K562 (cell line): Measurements from ENCODE around the gene RTL5. TPM values are rescaled to one million over a fixed set of nuclear protein-coding genes. Genes with fewer than 3 reads are reported as not detected.

Experiments used
- ATAC-seq: fragments of 200-7000 bp; cut with Tn5 transposase; 3 replicates; pipeline ENCODE4 v1.9.1; 2020; ENCODE audit warnings: moderate library complexity
- BruUV-seq: library from RNA; stranded (reverse); fragments of 400-500 nt; replicated peaks from 2 replicates; lab custom pipeline; 2021; lab: Mats Ljungman, UMichigan
- CTCF ChIA-PET: fragments of 300-600 bp; formaldehyde crosslinking; extraction: SDS; loops from one replicate; lab custom pipeline; 2021; ENCODE audit warnings: low intra/inter-chr PET ratio; lab: Yijun Ruan, JAX
- POLR2A ChIA-PET: fragments of 300-600, 350-650 bp; sonication (Branson Sonifier 250); formaldehyde crosslinking; extraction: SDS; loops from one replicate; lab custom pipeline; 2021; ENCODE audit warnings: antibody characterized with exemption, inconsistent platforms; lab: Yijun Ruan, JAX
- DNase-seq, 4 experiments: peaks; one replicate each; pipeline versions ENCODE4 v3.0.0 to v3.0.0-alpha.2; 2011 to 2018; ENCODE audit warnings: low spot score in 3 of 4, mixed read lengths in 3 of 4; ENCODE audit errors: extremely low read depth in 1 of 4
- FAIRE-seq: peaks from 2 replicates; lab custom pipeline; 2011; peaks lifted over from hg19 to GRCh38; lab: Jason Lieb, UNC
- H2AFZ ChIP-seq: 2 replicates; pipeline ENCODE4 v1.6.0; 2011; ENCODE audit warnings: low read depth, low read length, control low read depth, inconsistent platforms
- H3K27ac ChIP-seq: fragments of 200-600 bp; 3 replicates; pipeline ENCODE4 v1.8.0; 2011; ENCODE audit warnings: low read depth, mild to moderate bottlenecking, control low read depth, inconsistent platforms, low read length, moderate library complexity, mixed read lengths; ENCODE audit errors: extremely low read depth
- H3K27me3 ChIP-seq, 2 experiments: fragments of 300-600 bp in 1 of 2; 2 replicates in 1 of 2; 3 replicates in 1 of 2; pipeline versions ENCODE4 v1.6.0 to v1.8.0; 2011; ENCODE audit warnings: inconsistent platforms in 2 of 2, low read length in 2 of 2, mild to moderate bottlenecking in 1 of 2, mixed read lengths in 1 of 2, moderate library complexity in 1 of 2; ENCODE audit not compliant: control insufficient read depth in 2 of 2, insufficient read depth in 2 of 2
- H3K36me3 ChIP-seq: fragments of 300-600 bp; 3 replicates; pipeline ENCODE4 v1.8.0; 2011; ENCODE audit warnings: mild to moderate bottlenecking, low read length, inconsistent platforms; ENCODE audit not compliant: control insufficient read depth, insufficient read depth
- H3K4me1 ChIP-seq, 2 experiments: fragments of 200-600 bp in 1 of 2; replicated peaks in 1 of 2; 2 replicates in 1 of 2; 3 replicates in 1 of 2; pipeline versions ENCODE4 v1.5.1 to v1.8.0; 2011; ENCODE audit warnings: inconsistent platforms in 2 of 2, low read length in 2 of 2, mild to moderate bottlenecking in 1 of 2, mixed read lengths in 1 of 2, moderate library complexity in 1 of 2; ENCODE audit not compliant: control insufficient read depth in 2 of 2, insufficient read depth in 2 of 2
- H3K4me2 ChIP-seq: 2 replicates; pipeline ENCODE4 v1.6.1; 2011; ENCODE audit warnings: low read length, control low read depth, inconsistent platforms, mixed read lengths; ENCODE audit not compliant: insufficient read depth
- H3K4me3 ChIP-seq: fragments of 200-600 bp; sonication (generic), shearing (Covaris generic); 2 replicates; pipeline ENCODE4 v1.5.1; 2016; ENCODE audit warnings: control low read depth, inconsistent platforms
- H3K79me2 ChIP-seq: fragments of 200-600 bp; 3 replicates; pipeline ENCODE4 v1.8.0; 2011; ENCODE audit warnings: low read length, inconsistent platforms; ENCODE audit not compliant: control insufficient read depth, insufficient read depth
- H3K9ac ChIP-seq, 2 experiments: 2 replicates each; pipeline versions ENCODE4 v1.6.0 to v1.6.1; 2011; ENCODE audit warnings: low read depth in 2 of 2, low read length in 2 of 2, control low read depth in 1 of 2, inconsistent platforms in 1 of 2, mild to moderate bottlenecking in 1 of 2, mixed read lengths in 1 of 2; ENCODE audit not compliant: insufficient read depth in 1 of 2
- H3K9me1 ChIP-seq: one replicate; pipeline ENCODE4 v1.6.0; 2011; ENCODE audit warnings: inconsistent platforms, mild to moderate bottlenecking, low read length, moderate library complexity; ENCODE audit not compliant: control insufficient read depth, insufficient read depth
- H3K9me3 ChIP-seq: replicated peaks from 2 replicates; pipeline ENCODE4 v1.5.1; 2011; ENCODE audit warnings: low read depth, low read length, inconsistent platforms; ENCODE audit not compliant: control insufficient read depth, insufficient read depth
- H4K20me1 ChIP-seq: replicated peaks from 2 replicates; pipeline ENCODE4 v1.6.1; 2011; ENCODE audit warnings: low read length, inconsistent platforms, mixed read lengths; ENCODE audit not compliant: control insufficient read depth, insufficient read depth
- ARHGAP35 ChIP-seq: fragments of 450-650 bp; IDR thresholded peaks from 2 replicates; pipeline ENCODE4 v1.6.1; 2018; ENCODE audit not compliant: partially characterized antibody
- CTCFL ChIP-seq: IDR thresholded peaks from 2 replicates; pipeline ENCODE4 v1.6.1; 2011; ENCODE audit warnings: borderline replicate concordance, low read depth, mild to moderate bottlenecking, moderate library complexity, low read length; ENCODE audit not compliant: insufficient read depth, poor library complexity, severe bottlenecking
- NCOA4 ChIP-seq: fragments of 450-650 bp; IDR thresholded peaks from 2 replicates; pipeline ENCODE4 v1.6.1; 2018; ENCODE audit warnings: mild to moderate bottlenecking; ENCODE audit not compliant: partially characterized antibody
- POLR2B ChIP-seq: fragments of 450-650 bp; IDR thresholded peaks from 2 replicates; pipeline ENCODE4 v1.6.1; 2018; ENCODE audit warnings: low read depth; ENCODE audit not compliant: partially characterized antibody
- PTBP1 ChIP-seq: fragments of 200-400 bp; formaldehyde crosslinking; IDR thresholded peaks from 2 replicates; pipeline ENCODE4 v1.6.1; 2017; ENCODE audit warnings: low read depth, low read length
- WHSC1 ChIP-seq: IDR thresholded peaks from one replicate; pipeline ENCODE4 v1.6.1; 2012; ENCODE audit warnings: low read length, control low read depth, inconsistent platforms
- ZZZ3 ChIP-seq: fragments of 450-650 bp; IDR thresholded peaks from 2 replicates; pipeline ENCODE4 v1.6.1; 2016; ENCODE audit warnings: antibody characterized with exemption, mild to moderate bottlenecking, moderate library complexity
- WGBS: fragments of 100-300 bp; shearing (Covaris generic); methylation state at CpG from one replicate; pipeline ENCODE4 v1.1.6; 2016; ENCODE audit warnings: low coverage, mixed read lengths; ENCODE audit not compliant: insufficient coverage; ENCODE audit errors: missing lambda C conversion rate; 5-methylcytosine and 5-hydroxymethylcytosine counted together
- in situ Hi-C: fragments of 300-500 bp; cut with MboI; formaldehyde crosslinking; loops from 4 replicates; pipeline ENCODE4 v1.15.0; 2018; ENCODE audit warnings: inconsistent platforms, mixed read lengths
- intact Hi-C: fragments of 100-400 bp; cut with micrococcal nuclease; formaldehyde crosslinking; loops from 2 replicates; pipeline ENCODE4 v1.14.2; 2022
- polyA plus RNA-seq, 8 experiments: library from polyadenylated mRNA; depleted of rRNA in 4 of 8; stranded (reverse) in 5 of 8; unstranded in 3 of 8; fragments of >200 nt; fragmentation: Nextera tagmentation in 2 of 8; fragmentation: Illumina TruSeq in 1 of 8; extraction: Ambion mirVana in 2 of 8; extraction: Trizol in 1 of 8; gene quantifications; 2 replicates each; pipeline versions ENCODE4 v1.2.1 to v1.2.3, GENCODE V29; 2011 to 2014; ENCODE audit warnings: inconsistent platforms in 1 of 8, missing spikeins in 1 of 8
- total RNA-seq, 7 experiments: library from RNA; depleted of rRNA in 6 of 7; stranded (reverse); fragments of >200 nt in 6 of 7; fragmentation: Illumina TruSeq in 2 of 7; extraction: Trizol in 2 of 7; gene quantifications; 2 replicates each; pipeline versions ENCODE4 v1.2.1 to v1.2.3, GENCODE V29; 2011 to 2021; ENCODE audit warnings: low replicate concordance in 1 of 7

RTL5 gene
- total and polyA plus RNA-seq, 9 of the 15 experiments (the other 6 are each of a cell fraction or from before 2014, with no cell fraction given), result 0.03 TPM; not detected in 8

GRCh38 chrX:72107841-72108595 is 23.7 kb downstream of the RTL5 start (continued):
- TF ChIP-seq WHSC1 (no peak), POLR2B (no peak), ARHGAP35 (no peak)

- Histone ChIP-seq H3K9me1 (no peaks in the 10 kb centered on the region), H3K9ac (no peak overlapping the region), H3K4me1 (no peaks in the 10 kb centered on the region), H3K4me3 (no peak overlapping the region), H3K79me2 (no peaks in the 10 kb centered on the region), H3K27me3 (peaks cover 0 to 52% of the 10 kb centered on the region in 2 experiments; a peak in 2 of 5 replicates), H4K20me1 (no peaks in the 10 kb centered on the region), H2AFZ (no peak overlapping the region), H3K9me3 (no peaks in the 10 kb centered on the region; the same call in 1 of the 2 replicates), H3K36me3 (no peaks in the 10 kb centered on the region), H3K4me2 (no peak overlapping the region), H3K27ac (no peak overlapping the region)
- TF ChIP-seq PTBP1 (no peak), ZZZ3 (no peak), NCOA4 (no peak), CTCFL (peak; percentile 72)
- BruUV-seq, result no TSS peak
- intact Hi-C loops, result no loop called here
- ATAC-seq (no peak; the same call in 2 of the 3 replicates), DNase-seq (peak in 2 of 4 experiments; percentile 11 to 18), FAIRE-seq (no peak)
- in situ Hi-C loops, result no loop called here
- CTCF ChIA-PET, result no interaction called here
- POLR2A ChIA-PET, result no interaction called here
- 6% methylated on average over 6 of the region's 6 CpGs for whole genome bisulfite sequencing
Measured at GRCh38 chrX:72107320-72107719, 24.4 kb downstream of the RTL5 start.
